GM21619 (cell line): Measurements from ENCODE around the gene CLSTN2.

Experiments
- ATAC-seq: cut with Tn5 transposase; IDR thresholded peaks from one replicate; pipeline ENCODE4 v1.9.1; 2021; ENCODE audit not compliant: unreplicated experiment

The CLSTN2 gene

GRCh38 chr3:140368223-140368811, 433.3 kb downstream of the CLSTN2 start:
- no peak for ATAC-seq

- ATAC-seq: no peak
Observed at GRCh38 chr3:140370686-140371085, 435.7 kb downstream of the CLSTN2 start.

GRCh38 chr3:140373234-140373633, 438.2 kb downstream of the CLSTN2 start:
- ATAC-seq: no peak

GRCh38 chr3:140375002-140375401, 440.0 kb downstream of the CLSTN2 start:
- no peak for ATAC-seq

DNA sequence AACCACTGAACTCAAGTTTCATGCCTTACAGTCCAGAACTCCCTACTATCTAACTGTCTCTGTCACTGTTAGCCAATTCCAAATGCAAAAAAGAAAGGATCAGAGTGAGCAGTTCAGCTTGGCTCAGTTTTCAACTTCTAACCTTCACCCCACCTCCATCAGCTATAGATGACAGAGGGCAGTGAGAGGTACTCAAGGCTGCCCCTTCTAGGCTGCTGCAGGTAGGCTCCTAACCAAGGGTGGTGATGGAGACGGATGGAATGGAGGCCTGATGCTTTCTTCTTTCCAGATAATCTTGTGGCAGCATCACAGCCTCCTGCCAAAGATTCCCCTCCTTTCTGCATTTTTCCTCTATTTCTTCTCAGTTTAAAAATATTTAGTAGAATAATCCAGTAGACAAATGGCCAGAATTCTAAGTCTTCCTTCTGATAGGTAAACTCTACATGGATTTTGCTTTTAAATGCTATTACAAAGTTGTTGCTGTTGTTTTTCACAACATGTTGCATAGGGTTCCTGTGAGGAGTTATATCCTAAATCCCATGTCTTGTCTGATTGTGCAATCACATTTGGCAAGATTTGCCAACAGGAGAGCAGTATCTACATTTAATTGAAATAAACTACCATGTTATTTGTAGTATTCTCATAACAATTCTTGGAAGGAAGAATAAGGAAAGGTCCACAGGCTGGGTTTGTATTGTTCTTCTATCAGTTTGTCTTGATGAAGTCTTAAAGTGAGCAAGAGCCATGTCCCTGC, 441.3 kb downstream of the CLSTN2 start:
- ATAC-seq: no peak

DNA sequence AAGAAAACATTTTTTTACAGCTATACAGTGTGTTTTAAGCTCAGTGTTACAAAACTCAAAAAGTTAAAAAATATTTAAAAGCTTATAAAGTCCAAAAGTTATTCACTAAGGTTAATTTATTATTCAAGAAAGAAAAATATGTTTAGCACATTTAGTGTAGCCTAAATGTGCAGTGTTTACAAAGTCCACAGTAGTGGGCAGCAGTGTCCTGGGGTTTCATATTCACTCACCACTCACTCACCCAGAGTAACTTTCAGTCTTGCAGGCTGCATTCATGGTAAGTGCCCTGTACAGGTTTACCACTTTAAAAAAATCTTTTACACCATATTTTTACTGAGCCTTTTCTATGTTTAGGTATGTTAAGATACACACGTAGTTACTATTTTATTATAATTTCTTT, 442.7 kb downstream of the CLSTN2 start:
- ATAC-seq: no peak

DNA sequence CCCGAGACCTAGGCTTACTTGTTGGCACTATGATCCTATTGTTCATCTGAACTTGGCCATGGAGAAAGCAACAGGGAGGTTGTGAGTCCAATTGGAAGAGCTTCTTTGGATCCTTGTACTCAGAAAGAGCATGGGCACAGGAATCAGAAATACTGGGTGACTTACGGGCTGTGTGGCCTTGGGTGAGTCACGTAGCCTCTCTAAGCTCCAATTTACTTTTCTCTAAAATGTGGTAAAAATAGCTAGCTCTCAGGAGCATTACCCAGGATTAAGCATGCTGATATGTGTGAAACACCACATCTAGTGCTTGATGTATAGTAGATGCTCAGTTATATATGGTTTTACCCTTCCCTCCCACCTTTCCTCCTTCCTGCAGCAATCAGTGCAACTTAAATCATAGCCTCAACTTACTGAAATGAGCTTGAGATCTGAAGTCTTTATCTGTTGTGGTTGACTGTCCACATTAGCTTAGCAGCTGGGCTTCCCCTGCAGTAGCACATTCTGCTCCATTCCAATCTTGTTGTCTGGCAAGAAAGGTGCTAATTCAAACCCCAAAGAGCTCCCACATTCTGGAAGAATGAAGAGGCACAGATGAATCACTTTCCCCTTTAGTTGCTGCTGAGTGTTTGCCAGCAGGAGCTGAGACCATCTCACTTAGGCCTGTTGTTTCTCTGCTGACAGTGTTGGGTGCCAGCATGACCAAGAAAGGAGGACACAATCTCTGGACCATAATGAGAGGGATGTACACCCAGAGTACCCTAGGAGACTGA, 443.8 kb downstream of the CLSTN2 start:
- no peak for ATAC-seq

- ATAC-seq: no peak
Observed at GRCh38 chr3:140384028-140384771, 449.2 kb downstream of the CLSTN2 start.

GRCh38 chr3:140384876-140385275, 449.9 kb downstream of the CLSTN2 start:
- no peak for ATAC-seq

DNA sequence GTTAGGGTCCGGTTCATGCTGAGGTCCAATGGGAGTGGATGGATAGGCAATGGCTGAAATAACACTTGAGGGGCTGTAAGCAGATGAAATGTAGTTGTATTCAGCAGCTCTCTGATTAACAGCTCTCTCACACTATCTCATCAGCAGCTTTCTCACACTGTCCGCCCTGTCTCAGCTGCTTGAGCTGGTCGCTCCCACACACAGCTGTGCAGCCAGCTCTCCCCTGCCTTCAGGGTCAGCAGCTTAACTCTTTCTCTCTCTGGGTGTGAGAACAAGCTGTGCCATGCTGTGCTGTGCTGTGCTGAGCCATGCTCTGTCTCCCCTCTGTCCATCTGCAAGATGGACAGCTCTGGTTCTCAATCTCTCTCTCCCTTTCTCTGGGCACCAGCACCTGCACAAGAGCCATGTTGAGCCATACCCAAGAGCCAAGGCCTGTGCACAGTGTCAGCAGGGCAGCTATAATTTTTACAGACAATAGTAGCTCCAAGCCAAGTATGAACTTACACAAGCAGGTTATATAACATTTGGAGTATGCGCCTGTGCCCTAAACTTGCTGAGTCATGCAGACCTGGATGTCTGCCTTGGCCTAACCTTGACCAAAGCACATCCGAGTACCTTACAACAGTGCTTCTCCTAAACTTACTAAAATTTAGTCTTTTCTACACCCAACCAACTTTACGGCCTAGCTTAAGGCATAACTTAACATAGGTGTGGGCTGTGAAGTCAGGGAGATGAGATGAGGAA, 451.5 kb downstream of the CLSTN2 start:
- ATAC-seq: no peak

GRCh38 chr3:140387244-140387643, 452.3 kb downstream of the CLSTN2 start:
- no peak for ATAC-seq

DNA sequence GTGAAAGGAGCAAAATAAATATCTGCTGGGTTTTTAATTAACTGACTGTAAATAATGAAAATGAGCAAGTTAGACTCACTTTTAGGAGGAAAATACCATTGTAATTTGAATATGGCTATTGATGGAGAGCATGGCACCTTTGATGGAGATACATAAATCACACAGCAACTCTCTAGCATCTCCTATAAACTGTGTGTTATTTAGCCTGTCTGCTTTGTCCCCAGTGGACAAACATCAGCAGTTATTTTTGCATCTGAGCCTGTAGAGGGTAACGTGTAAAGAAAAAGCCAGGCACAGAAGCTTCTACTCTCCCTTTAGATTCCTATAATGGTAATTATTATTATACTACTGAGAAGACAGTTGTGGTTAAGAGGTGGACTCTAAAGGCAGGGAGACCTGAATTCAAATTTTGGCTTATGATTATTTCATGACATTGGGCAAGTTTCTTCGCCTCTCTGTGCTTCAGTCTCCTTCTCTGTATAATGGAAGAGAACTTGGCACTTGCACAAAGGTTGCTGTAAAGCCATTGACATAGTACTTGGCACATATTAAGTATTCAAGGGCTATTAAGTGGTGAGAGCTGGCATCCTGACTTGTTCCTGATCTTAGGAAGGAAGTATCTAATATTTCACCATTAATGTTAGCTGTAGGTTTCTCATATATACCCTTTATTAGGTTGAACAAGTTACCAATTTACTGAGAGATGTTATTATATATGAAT, 453.4 kb downstream of the CLSTN2 start:
- ATAC-seq: no peak

GRCh38 chr3:140391061-140391460, 456.1 kb downstream of the CLSTN2 start:
- ATAC-seq: no peak

DNA sequence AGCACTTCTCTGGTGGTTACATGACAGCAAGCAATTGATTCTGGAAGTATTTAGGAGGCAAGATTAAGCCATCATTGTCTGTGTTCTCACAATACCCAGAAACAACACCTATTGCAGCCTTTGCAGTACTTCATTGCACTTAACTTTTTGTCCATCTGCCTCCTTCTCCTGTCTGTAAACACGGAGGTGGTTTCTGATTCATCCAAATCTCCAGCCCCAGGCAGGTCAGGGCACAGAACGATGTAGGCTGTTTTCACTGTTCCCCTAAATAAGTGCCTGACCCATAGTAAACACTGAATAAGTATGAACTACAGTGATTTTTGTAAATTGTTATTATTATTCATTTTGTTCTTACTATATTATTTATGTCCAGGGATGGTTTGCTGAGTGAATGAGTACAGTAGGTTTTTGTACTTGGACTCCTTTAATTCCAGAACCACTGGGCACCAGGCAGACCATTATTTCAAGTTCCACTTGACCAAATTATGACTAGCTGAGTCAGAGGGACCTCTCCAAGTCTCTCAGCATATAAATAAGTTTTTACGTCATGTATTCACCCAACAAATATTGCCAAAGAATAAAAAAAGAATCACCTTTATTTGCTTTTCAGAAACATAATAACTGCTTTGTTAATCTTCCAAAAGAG, 459.6 kb downstream of the CLSTN2 start:
- ATAC-seq: no peak

GRCh38 chr3:140395134-140396075, 460.4 kb downstream of the CLSTN2 start:
- no peak for ATAC-seq

- ATAC-seq: no peak
Observed at GRCh38 chr3:140396110-140396509, 461.1 kb downstream of the CLSTN2 start.

- no peak for ATAC-seq
Observed at GRCh38 chr3:140397847-140398246, 462.9 kb downstream of the CLSTN2 start.

DNA sequence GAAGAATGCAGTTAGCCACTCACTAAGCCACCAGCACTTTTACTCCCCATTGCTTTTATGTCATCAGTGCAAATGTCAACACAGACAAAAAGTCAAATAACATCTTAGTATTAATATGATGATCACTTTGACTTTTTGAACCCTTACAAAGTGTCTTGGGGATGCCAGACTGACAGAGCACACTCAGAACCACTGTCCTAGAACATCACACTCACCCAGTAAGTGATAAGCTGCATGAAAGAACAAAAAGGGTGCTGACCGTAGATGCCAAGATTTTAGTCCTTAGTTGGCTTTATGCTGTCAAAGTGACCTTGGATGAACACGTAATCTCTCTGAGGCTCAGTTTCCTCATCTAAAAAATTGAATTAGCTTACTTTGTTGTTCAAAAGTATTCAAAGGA, 463.4 kb downstream of the CLSTN2 start:
- ATAC-seq: no peak
